ENCODE measurements around the gene RNU6-1.

RNU6-1 gene

GRCh38 chr15:67820992-67821783, 18.7 kb downstream of the RNU6-1 start:
- no peak for DNase-seq (ENCODE audit: low spot score)

- no peak for DNase-seq (ENCODE audit: low spot score)
Measured at GRCh38 chr15:67820122-67820991, 19.5 kb downstream of the RNU6-1 start.

GRCh38 chr15:67819636-67820035, 20.2 kb downstream of the RNU6-1 start:
- DNase-seq (ENCODE audit: low spot score), result no peak

GRCh38 chr15:67818464-67818863, 21.4 kb downstream of the RNU6-1 start:
- DNase-seq (ENCODE audit: low spot score), result no peak

GRCh38 chr15:67816668-67817067, 23.2 kb downstream of the RNU6-1 start:
- DNase-seq (ENCODE audit: low spot score), result no peak

GRCh38 chr15:67815036-67815592, 24.7 kb downstream of the RNU6-1 start:
- DNase-seq (ENCODE audit: low spot score), result no peak

- DNase-seq (ENCODE audit: low spot score), result no peak
Measured at GRCh38 chr15:67813104-67813634, 26.7 kb downstream of the RNU6-1 start.

GRCh38 chr15:67812241-67812644, 27.6 kb downstream of the RNU6-1 start:
- no peak for DNase-seq (ENCODE audit: low spot score)

GRCh38 chr15:67809866-67810265, 30.0 kb downstream of the RNU6-1 start:
- DNase-seq (ENCODE audit: low spot score), result no peak

- DNase-seq (ENCODE audit: low spot score), result no peak
Measured at GRCh38 chr15:67809441-67809840, 30.4 kb downstream of the RNU6-1 start.

- no peak for DNase-seq (ENCODE audit: low spot score)
Measured at GRCh38 chr15:67808821-67809220, 31.0 kb downstream of the RNU6-1 start.

GRCh38 chr15:67807836-67808235, 32.0 kb downstream of the RNU6-1 start:
- DNase-seq (ENCODE audit: low spot score), result no peak

GRCh38 chr15:67807141-67807540, 32.7 kb downstream of the RNU6-1 start:
- DNase-seq (ENCODE audit: low spot score), result no peak

GRCh38 chr15:67806536-67806935, 33.3 kb downstream of the RNU6-1 start:
- no peak for DNase-seq (ENCODE audit: low spot score)

GRCh38 chr15:67805666-67806516, 34.0 kb downstream of the RNU6-1 start:
- DNase-seq (ENCODE audit: low spot score), result no peak

GRCh38 chr15:67805008-67805665, 34.7 kb downstream of the RNU6-1 start:
- no peak for DNase-seq (ENCODE audit: low spot score)

GRCh38 chr15:67803996-67804843, 35.6 kb downstream of the RNU6-1 start:
- DNase-seq (ENCODE audit: low spot score), result no peak

- DNase-seq (ENCODE audit: low spot score), result no peak
Measured at GRCh38 chr15:67803299-67803698, 36.5 kb downstream of the RNU6-1 start.

GRCh38 chr15:67801926-67802914, 37.6 kb downstream of the RNU6-1 start:
- DNase-seq (ENCODE audit: low spot score), result no peak

Measured in RKO (cell line).